Breast epithelium (tissue), 3 donors: ENCODE measurements around the gene ITPKC.

Experiments
- POLR2A ChIP-seq: fragments of 450-650 bp; IDR thresholded peaks from one replicate; pipeline ENCODE4 v1.6.1; 2016; ENCODE audit warnings: antibody characterized with exemption, mild to moderate bottlenecking, moderate library complexity
- POLR2AphosphoS5 ChIP-seq, 3 donors: sonication (generic); formaldehyde crosslinking; IDR thresholded peaks; one replicate each; pipeline ENCODE4 v1.6.1; 2017; ENCODE audit warnings: antibody characterized with exemption in 3 of 3

DNA sequence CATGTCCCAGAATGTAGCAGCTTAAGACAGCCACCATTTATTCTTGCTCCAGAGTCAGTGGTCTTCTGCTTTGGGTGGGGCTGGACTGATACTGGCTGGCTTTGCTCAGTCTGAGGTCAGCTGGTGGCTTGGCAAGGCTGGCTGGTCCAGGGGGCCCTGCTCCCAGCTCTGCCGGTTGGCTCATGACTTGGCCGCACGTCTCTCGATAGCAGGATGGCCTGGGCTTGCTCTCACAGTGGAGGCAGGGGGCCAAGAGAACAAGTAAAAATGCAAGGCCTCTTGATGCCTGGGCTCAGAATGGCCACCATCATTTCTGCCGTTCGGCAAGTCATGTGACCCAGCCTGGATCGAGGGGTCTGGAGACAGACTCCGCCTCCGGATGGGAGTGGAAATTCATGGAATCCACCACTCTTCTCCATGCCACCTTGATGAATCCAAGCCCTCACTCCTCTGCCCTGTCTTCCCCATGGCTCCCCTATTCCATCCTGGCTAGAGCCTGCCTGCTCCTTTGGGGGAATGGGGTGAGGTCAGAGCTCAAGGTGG is 20.3 kb downstream of the ITPKC start:
- no peak for TF ChIP-seq POLR2AphosphoS5 (IDR thresholded peaks at IDR 0.05)
- no peak for TF ChIP-seq POLR2A
